Right ventricle myocardium inferior (tissue), 1 donor: ENCODE data around the gene FSD1L. TPM values are rescaled to one million over a fixed set of nuclear protein-coding genes. Genes with fewer than 3 reads are reported as not detected.

ENCODE experiments used
- ATAC-seq: fragments of 200-7000 bp; cut with Tn5 transposase; one replicate; pipeline ENCODE4 v1.9.1; 2020; ENCODE audit warnings: mild to moderate bottlenecking, moderate library complexity
- DNase-seq: peaks from one replicate; pipeline ENCODE4 v3.0.0; 2021; ENCODE audit errors: missing footprints
- intact Hi-C: fragments of 100-400 bp; cut with DNase I; formaldehyde crosslinking; loops from one replicate; pipeline ENCODE4 v1.11.0; 2022
- total RNA-seq: library from RNA; stranded (reverse); fragmentation: NEBNext Ultra II Directional; extraction: Animal tissue kit (Norgen Biotek cat#: 25700); gene quantifications from one replicate; pipeline ENCODE4 v1.2.1, GENCODE V29; 2021
- donor health status: DM: no; HTN: yes; CAD: no; lungs with severe emphysema.

Gene FSD1L
- total RNA-seq, 1 donor from 2014 or later = 4.5 TPM

GRCh38 chr9:105431424-105432246, 16.2 kb upstream of the FSD1L start:
- ATAC-seq (peak; percentile 37), DNase-seq (no peak)
- intact Hi-C loops = no loop called here

GRCh38 chr9:105432247-105432842, 15.5 kb upstream of the FSD1L start:
- ATAC-seq (no peak), DNase-seq (no peak)
- intact Hi-C loops = no loop called here

- no peak for ATAC-seq
- no peak for DNase-seq
- intact Hi-C loops = no loop called here
Observed at GRCh38 chr9:105435453-105435852, 12.4 kb upstream of the FSD1L start.

- no peak for ATAC-seq
- DNase-seq = no peak
- intact Hi-C loops = no loop called here
Observed at GRCh38 chr9:105436783-105437182, 11.1 kb upstream of the FSD1L start.

GRCh38 chr9:105437704-105438103, 10.1 kb upstream of the FSD1L start:
- DNase-seq (no peak), ATAC-seq (no peak)
- intact Hi-C loops = no loop called here

GRCh38 chr9:105438141-105438806, 9.6 kb upstream of the FSD1L start:
- ATAC-seq (peak; percentile 28), DNase-seq (no peak)
- intact Hi-C loops = no loop called here

- DNase-seq (no peak), ATAC-seq (peak; percentile 74)
- intact Hi-C loops = no loop called here
Observed at GRCh38 chr9:105439428-105439827, 8.4 kb upstream of the FSD1L start.

- ATAC-seq (no peak), DNase-seq (no peak)
- intact Hi-C loops = no loop called here
Observed at GRCh38 chr9:105441616-105442160, 6.1 kb upstream of the FSD1L start.

- ATAC-seq = no peak
- intact Hi-C loops = no loop called here
Observed at GRCh38 chr9:105443121-105443520, 4.7 kb upstream of the FSD1L start.

GRCh38 chr9:105444130-105444529, 3.7 kb upstream of the FSD1L start:
- ATAC-seq = no peak
- intact Hi-C loops = no loop called here
- DNase-seq = no peak

More at GRCh38 chr9:105443121-105443520, 4.7 kb upstream of the FSD1L start:
- no peak for DNase-seq

GRCh38 chr9:105445203-105445881, 2.5 kb upstream of the FSD1L start:
- no peak for ATAC-seq
- no peak for DNase-seq
- intact Hi-C loops = loop anchor here (5.0 kb wide), 1 partner anchor 112 kb away; the partner anchor contains the start of gene FKTN

- DNase-seq (no peak), ATAC-seq (no peak)
- intact Hi-C loops = loop anchor here (5.0 kb wide), 1 partner anchor 110 kb away; the partner anchor contains the start of gene FKTN
Observed at GRCh38 chr9:105447386-105447813, 434 bp upstream of the FSD1L start.

- ATAC-seq (no peak), DNase-seq (no peak)
- intact Hi-C loops = loop anchor here (5.0 kb wide), 1 partner anchor 108 kb away; the partner anchor contains the start of gene FKTN
Observed at GRCh38 chr9:105449081-105449480, 1.2 kb downstream of the FSD1L start.

GRCh38 chr9:105452185-105452584, 4.4 kb downstream of the FSD1L start:
- ATAC-seq (no peak), DNase-seq (no peak)
- intact Hi-C loops = no loop called here

GRCh38 chr9:105455836-105456475, 8.1 kb downstream of the FSD1L start:
- intact Hi-C loops = no loop called here
- DNase-seq = no peak
- ATAC-seq = no peak

- intact Hi-C loops = no loop called here
- DNase-seq = peak; percentile 71
- ATAC-seq = peak; percentile 83
Observed at GRCh38 chr9:105457560-105458294, 9.9 kb downstream of the FSD1L start.

- intact Hi-C loops = no loop called here
- DNase-seq = no peak
- peak; percentile 37 for ATAC-seq
Observed at GRCh38 chr9:105458404-105458803, 10.6 kb downstream of the FSD1L start.

GRCh38 chr9:105459336-105459735, 11.5 kb downstream of the FSD1L start:
- intact Hi-C loops = no loop called here
- DNase-seq (no peak), ATAC-seq (no peak)
